Sigmoid colon (tissue), 7 donors: ENCODE measurements around the gene FBXL16. TPM values are rescaled to one million over a fixed set of nuclear protein-coding genes. Genes with fewer than 3 reads are reported as not detected.
"Not testable (repeated sequence)": the region's sequence is repeated elsewhere in the genome, so short reads cannot be mapped to it uniquely, and the experiment has no call there.

Experiments used
- DNase-seq: peaks from one replicate; pipeline ENCODE4 v3.0.0-alpha.2; 2019
- H3K27ac ChIP-seq, 4 donors: fragments of 200-600 bp; sonication (generic); one replicate each; pipeline ENCODE4 v1.5.1; 2016 to 2019; ENCODE audit warnings: mild to moderate bottlenecking in 1 of 4
- H3K27me3 ChIP-seq, 3 donors: fragments of 200-600 bp; sonication (generic); one replicate each; pipeline ENCODE4 v1.5.1; 2019; ENCODE audit warnings: mild to moderate bottlenecking in 1 of 3
- H3K36me3 ChIP-seq, 4 donors: fragments of 200-600 bp; sonication (generic); one replicate each; pipeline ENCODE4 v1.5.1; 2016 to 2019
- H3K4me1 ChIP-seq, 4 donors: fragments of 200-600 bp; sonication (generic); one replicate each; pipeline ENCODE4 v1.5.1; 2017 to 2019
- H3K4me3 ChIP-seq, 4 donors: fragments of 200-600 bp; sonication (generic); one replicate each; pipeline ENCODE4 v1.5.1; 2017 to 2019; ENCODE audit warnings: mild to moderate bottlenecking in 2 of 4, moderate library complexity in 1 of 4
- H3K9me3 ChIP-seq, 4 donors: fragments of 200-600 bp in 3 of 4; sonication (generic) in 3 of 4; one replicate each; pipeline versions ENCODE4 v1.5.1 to v1.6.1; 2013 to 2019
- CTCF ChIP-seq, 4 experiments: fragments of 450-650 bp in 3 of 4; fragments of 200-600 bp in 1 of 4; IDR thresholded peaks; one replicate each; pipeline ENCODE4 v1.5.1; 2016 to 2019; ENCODE audit warnings: antibody characterized with exemption in 4 of 4, mild to moderate bottlenecking in 3 of 4, moderate library complexity in 2 of 4
- EP300 ChIP-seq, 4 donors: sonication (generic); formaldehyde crosslinking; IDR thresholded peaks; one replicate each; pipeline ENCODE4 v1.6.1; 2017; ENCODE audit warnings: antibody characterized with exemption in 4 of 4
- POLR2A ChIP-seq, 2 donors: fragments of 450-650 bp; IDR thresholded peaks; one replicate each; pipeline ENCODE4 v1.6.1; 2016; ENCODE audit warnings: antibody characterized with exemption in 2 of 2, mild to moderate bottlenecking in 2 of 2, moderate library complexity in 2 of 2
- POLR2AphosphoS5 ChIP-seq, 4 donors: sonication (generic); formaldehyde crosslinking; IDR thresholded peaks; one replicate each; pipeline ENCODE4 v1.6.1; 2017; ENCODE audit warnings: antibody characterized with exemption in 4 of 4
- WGBS, 2 donors: extraction: QIAGEN DNeasy Blood & Tissue Kit; methylation state at CpG; one replicate each; pipeline ENCODE4 v1.1.7; 2013; 5-methylcytosine and 5-hydroxymethylcytosine counted together
- intact Hi-C: fragments of 100-400 bp; cut with DNase I; formaldehyde crosslinking; loops from one replicate; pipeline ENCODE4 v1.15.1; 2023
- polyA plus RNA-seq, 3 donors: library from polyadenylated mRNA; stranded (reverse); fragments of 200-250 nt; gene quantifications; one replicate each; pipeline ENCODE4 v1.2.3, GENCODE V29; 2013
- total RNA-seq, 4 donors: library from RNA; depleted of rRNA; stranded (reverse); fragments of >200 nt; gene quantifications; one replicate each; pipeline ENCODE4 v1.1.0, GENCODE V29; 2016
- donor health status: healthy with polysubstance abuse.
- donor health status: Bipolar disorder and iron deficiency.
- donor health status: healthy.

FBXL16 gene, protein sequence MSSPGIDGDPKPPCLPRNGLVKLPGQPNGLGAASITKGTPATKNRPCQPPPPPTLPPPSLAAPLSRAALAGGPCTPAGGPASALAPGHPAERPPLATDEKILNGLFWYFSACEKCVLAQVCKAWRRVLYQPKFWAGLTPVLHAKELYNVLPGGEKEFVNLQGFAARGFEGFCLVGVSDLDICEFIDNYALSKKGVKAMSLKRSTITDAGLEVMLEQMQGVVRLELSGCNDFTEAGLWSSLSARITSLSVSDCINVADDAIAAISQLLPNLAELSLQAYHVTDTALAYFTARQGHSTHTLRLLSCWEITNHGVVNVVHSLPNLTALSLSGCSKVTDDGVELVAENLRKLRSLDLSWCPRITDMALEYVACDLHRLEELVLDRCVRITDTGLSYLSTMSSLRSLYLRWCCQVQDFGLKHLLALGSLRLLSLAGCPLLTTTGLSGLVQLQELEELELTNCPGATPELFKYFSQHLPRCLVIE
- 1 to 10 TPM in 3 of 4 donors, under 1 TPM in 1; 0.16 to 1.6 (median 1.4) TPM for total RNA-seq
- polyA plus RNA-seq = 1 to 10 TPM in 1 of 3 donors, under 1 TPM in 1, not detected in 1; 0.60 to 2.4 TPM

DNA sequence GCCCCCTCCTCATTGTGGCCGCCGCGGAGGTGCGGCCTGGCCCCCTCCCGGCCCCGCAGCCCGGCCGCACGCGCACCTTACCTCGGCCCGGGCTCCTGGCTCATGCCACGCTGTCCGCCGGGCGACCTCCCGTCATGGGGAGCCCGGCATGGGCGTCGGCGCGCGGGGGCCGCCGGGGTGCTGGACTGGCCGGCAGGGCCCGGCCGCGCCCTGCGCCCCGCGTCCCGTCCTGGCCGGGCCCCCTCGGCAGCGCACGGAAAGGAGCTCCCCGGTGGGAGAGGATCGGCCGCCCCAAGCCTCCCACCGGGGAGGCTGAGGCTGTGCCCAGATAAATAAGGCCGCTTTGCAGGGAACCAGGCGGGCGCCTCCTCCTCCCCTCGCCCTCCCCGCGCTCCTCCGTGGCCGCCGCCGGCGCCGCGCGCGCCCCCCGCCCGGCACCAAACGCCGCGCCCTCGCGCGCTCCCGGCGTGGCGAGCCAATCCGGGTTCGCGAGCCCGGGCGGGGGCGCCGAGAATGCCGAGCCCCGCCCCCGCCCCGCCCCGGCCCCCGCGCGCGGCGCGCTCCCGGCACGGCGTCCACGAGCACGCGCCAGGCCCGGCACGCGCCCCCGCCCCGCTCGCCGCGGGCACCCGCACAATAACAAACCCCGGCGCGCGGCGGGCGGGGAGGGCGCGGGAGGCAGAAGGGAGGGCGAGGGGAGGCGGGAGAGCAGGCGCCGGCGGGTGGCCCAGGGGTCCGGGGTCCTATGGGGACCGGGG is at the start of gene FBXL16:
TSS of gene FBXL16 (minus strand) at position 371 of the 758 bp plus-strand sequence. CDS start 8,396 bp downstream, outside the sequence.
- H3K27ac ChIP-seq = no peak within 1 kb of the TSS
- H3K4me3 ChIP-seq = no peak within 1 kb of the TSS
- WGBS, 2 donors = 1 to 2% methylated on average over 115 of the region's 115 CpGs
- TF ChIP-seq POLR2A (IDR thresholded peaks at IDR 0.05) = no peak
- TF ChIP-seq CTCF (IDR thresholded peaks at IDR 0.05) = no peak
- TF ChIP-seq EP300 (IDR thresholded peaks at IDR 0.05) = no peak
- no peak for TF ChIP-seq POLR2AphosphoS5 (IDR thresholded peaks at IDR 0.05)
- H3K36me3 ChIP-seq = no peaks in the 10 kb centered on the region
- peaks cover 0 to 24% (median 15%) of the 10 kb centered on the region in 4 donors for H3K4me1 ChIP-seq
- H3K9me3 ChIP-seq = no peaks in the 10 kb centered on the region
- H3K27me3 ChIP-seq = peaks cover 68 to 98% (median 96%) of the 10 kb centered on the region in 3 donors
- no peak for DNase-seq
- intact Hi-C loops = no loop called here

GRCh38 chr16:754656-755055 is 49.1 kb upstream of the FBXL16 start:
- intact Hi-C loops = no loop called here
- 9 to 10% methylated on average over 11 of the region's 11 CpGs for WGBS, 2 donors

DNA sequence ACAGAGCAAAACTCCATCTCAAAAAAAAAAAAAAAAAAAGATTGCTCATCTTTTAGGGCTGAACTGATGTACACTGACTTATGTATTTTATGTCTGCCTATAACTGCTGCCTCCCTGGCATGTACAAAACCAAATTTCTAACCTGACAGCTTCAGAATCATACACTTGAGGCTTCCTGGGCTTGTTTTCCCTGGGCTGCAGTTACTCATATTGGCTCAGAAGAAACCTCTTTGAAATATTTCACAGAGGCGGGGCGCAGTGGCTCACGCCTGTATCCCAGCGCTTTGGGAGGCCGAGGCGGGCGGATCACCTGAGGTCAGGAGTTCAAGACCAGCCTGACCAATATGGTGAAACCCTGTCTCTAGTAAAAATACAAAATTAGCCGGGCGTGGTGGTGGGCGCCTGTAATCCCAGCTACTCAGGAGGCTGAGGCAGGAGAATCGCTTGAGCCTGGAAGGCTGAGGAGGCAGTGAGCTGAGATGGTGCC is 48.6 kb upstream of the FBXL16 start:
- not testable (repeated sequence) for DNase-seq
- 57 to 79% methylated on average over 11 of the region's 11 CpGs for WGBS, 2 donors

More at GRCh38 chr16:754656-755055, 49.1 kb upstream of the FBXL16 start:
- Histone ChIP-seq H3K27me3 (peaks cover 0 to 11% (median 10%) of the 10 kb centered on the region in 3 donors), H3K4me1 (no peaks in the 10 kb centered on the region), H3K36me3 (no peaks in the 10 kb centered on the region), H3K27ac (no peak overlapping the region), H3K9me3 (peaks cover 0 to 1% (median 0%) of the 10 kb centered on the region in 4 donors), H3K4me3 (no peak overlapping the region)
- DNase-seq = no peak
- TF ChIP-seq CTCF (IDR thresholded peaks at IDR 0.05) (no peak), EP300 (IDR thresholded peaks at IDR 0.05) (no peak), POLR2AphosphoS5 (IDR thresholded peaks at IDR 0.05) (no peak), POLR2A (IDR thresholded peaks at IDR 0.05) (no peak)

DNA sequence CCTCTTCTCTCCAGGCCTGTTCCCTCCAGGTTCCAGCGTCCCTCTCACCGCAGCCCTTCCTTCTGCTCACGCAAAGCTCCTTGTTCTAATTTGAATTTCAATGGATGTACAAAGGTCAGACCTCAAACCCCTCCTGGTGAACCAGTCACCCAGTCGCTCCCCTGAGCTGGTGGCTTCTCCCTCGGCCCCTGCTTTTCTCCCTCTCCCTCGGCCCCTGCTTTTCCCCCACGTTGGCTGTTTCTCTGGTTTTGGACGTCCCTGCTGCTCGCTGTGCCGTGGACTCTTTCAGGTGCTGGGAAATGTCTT is 46.4 kb upstream of the FBXL16 start:
- Histone ChIP-seq H3K4me1 (no peaks in the 10 kb centered on the region), H3K27me3 (peaks cover 0 to 11% (median 10%) of the 10 kb centered on the region in 3 donors), H3K27ac (no peak overlapping the region), H3K9me3 (peaks cover 0 to 1% (median 0%) of the 10 kb centered on the region in 4 donors), H3K36me3 (no peaks in the 10 kb centered on the region), H3K4me3 (no peak overlapping the region)
- no peak for DNase-seq
- intact Hi-C loops = no loop called here
- TF ChIP-seq POLR2AphosphoS5 (IDR thresholded peaks at IDR 0.05) (no peak), EP300 (IDR thresholded peaks at IDR 0.05) (no peak), CTCF (IDR thresholded peaks at IDR 0.05) (no peak), POLR2A (IDR thresholded peaks at IDR 0.05) (no peak)
- 25 to 58% methylated on average over 10 of the region's 10 CpGs for WGBS, 2 donors

More for the DNA sequence above, 48.6 kb upstream of the FBXL16 start:
- H3K4me1 ChIP-seq, H3K9me3 ChIP-seq, intact Hi-C loops, H3K36me3 ChIP-seq, H3K4me3 ChIP-seq, H3K27ac ChIP-seq: not testable (repeated sequence)
- peaks cover 0 to 11% (median 10%) of the 10 kb centered on the region in 3 donors for H3K27me3 ChIP-seq
